K562 (cell line): ENCODE data around the gene GABRA5. TPM values are rescaled to one million over a fixed set of nuclear protein-coding genes. Genes with fewer than 3 reads are reported as not detected.
A peak's percentile ranks its signal among the peaks of the same experiment; 100 is the strongest.

Experiments used
- ATAC-seq: fragments of 200-7000 bp; cut with Tn5 transposase; 3 replicates; pipeline ENCODE4 v1.9.1; 2020; ENCODE audit warnings: moderate library complexity
- BruUV-seq: library from RNA; stranded (reverse); fragments of 400-500 nt; replicated peaks from 2 replicates; lab custom pipeline; 2021; lab: Mats Ljungman, UMichigan
- CTCF ChIA-PET: fragments of 300-600 bp; formaldehyde crosslinking; extraction: SDS; loops from one replicate; lab custom pipeline; 2021; ENCODE audit warnings: low intra/inter-chr PET ratio; lab: Yijun Ruan, JAX
- POLR2A ChIA-PET: fragments of 300-600, 350-650 bp; sonication (Branson Sonifier 250); formaldehyde crosslinking; extraction: SDS; loops from one replicate; lab custom pipeline; 2021; ENCODE audit warnings: antibody characterized with exemption, inconsistent platforms; lab: Yijun Ruan, JAX
- DNase-seq, 4 experiments: peaks; one replicate each; pipeline versions ENCODE4 v3.0.0 to v3.0.0-alpha.2; 2011 to 2018; ENCODE audit warnings: low spot score in 3 of 4, mixed read lengths in 3 of 4; ENCODE audit errors: extremely low read depth in 1 of 4
- FAIRE-seq: peaks from 2 replicates; lab custom pipeline; 2011; peaks lifted over from hg19 to GRCh38; lab: Jason Lieb, UNC
- H2AFZ ChIP-seq: 2 replicates; pipeline ENCODE4 v1.6.0; 2011; ENCODE audit warnings: low read depth, low read length, control low read depth, inconsistent platforms
- H3K27ac ChIP-seq: fragments of 200-600 bp; 3 replicates; pipeline ENCODE4 v1.8.0; 2011; ENCODE audit warnings: low read depth, mild to moderate bottlenecking, control low read depth, inconsistent platforms, low read length, moderate library complexity, mixed read lengths; ENCODE audit errors: extremely low read depth
- H3K27me3 ChIP-seq, 2 experiments: fragments of 300-600 bp in 1 of 2; 2 replicates in 1 of 2; 3 replicates in 1 of 2; pipeline versions ENCODE4 v1.6.0 to v1.8.0; 2011; ENCODE audit warnings: inconsistent platforms in 2 of 2, low read length in 2 of 2, mild to moderate bottlenecking in 1 of 2, mixed read lengths in 1 of 2, moderate library complexity in 1 of 2; ENCODE audit not compliant: control insufficient read depth in 2 of 2, insufficient read depth in 2 of 2
- H3K36me3 ChIP-seq: fragments of 300-600 bp; 3 replicates; pipeline ENCODE4 v1.8.0; 2011; ENCODE audit warnings: mild to moderate bottlenecking, low read length, inconsistent platforms; ENCODE audit not compliant: control insufficient read depth, insufficient read depth
- H3K4me1 ChIP-seq, 2 experiments: fragments of 200-600 bp in 1 of 2; replicated peaks in 1 of 2; 2 replicates in 1 of 2; 3 replicates in 1 of 2; pipeline versions ENCODE4 v1.5.1 to v1.8.0; 2011; ENCODE audit warnings: inconsistent platforms in 2 of 2, low read length in 2 of 2, mild to moderate bottlenecking in 1 of 2, mixed read lengths in 1 of 2, moderate library complexity in 1 of 2; ENCODE audit not compliant: control insufficient read depth in 2 of 2, insufficient read depth in 2 of 2
- H3K4me2 ChIP-seq: 2 replicates; pipeline ENCODE4 v1.6.1; 2011; ENCODE audit warnings: low read length, control low read depth, inconsistent platforms, mixed read lengths; ENCODE audit not compliant: insufficient read depth
- H3K4me3 ChIP-seq: fragments of 200-600 bp; sonication (generic), shearing (Covaris generic); 2 replicates; pipeline ENCODE4 v1.5.1; 2016; ENCODE audit warnings: control low read depth, inconsistent platforms
- H3K79me2 ChIP-seq: fragments of 200-600 bp; 3 replicates; pipeline ENCODE4 v1.8.0; 2011; ENCODE audit warnings: low read length, inconsistent platforms; ENCODE audit not compliant: control insufficient read depth, insufficient read depth
- H3K9ac ChIP-seq, 2 experiments: 2 replicates each; pipeline versions ENCODE4 v1.6.0 to v1.6.1; 2011; ENCODE audit warnings: low read depth in 2 of 2, low read length in 2 of 2, control low read depth in 1 of 2, inconsistent platforms in 1 of 2, mild to moderate bottlenecking in 1 of 2, mixed read lengths in 1 of 2; ENCODE audit not compliant: insufficient read depth in 1 of 2
- H3K9me1 ChIP-seq: one replicate; pipeline ENCODE4 v1.6.0; 2011; ENCODE audit warnings: inconsistent platforms, mild to moderate bottlenecking, low read length, moderate library complexity; ENCODE audit not compliant: control insufficient read depth, insufficient read depth
- H3K9me3 ChIP-seq: replicated peaks from 2 replicates; pipeline ENCODE4 v1.5.1; 2011; ENCODE audit warnings: low read depth, low read length, inconsistent platforms; ENCODE audit not compliant: control insufficient read depth, insufficient read depth
- H4K20me1 ChIP-seq: replicated peaks from 2 replicates; pipeline ENCODE4 v1.6.1; 2011; ENCODE audit warnings: low read length, inconsistent platforms, mixed read lengths; ENCODE audit not compliant: control insufficient read depth, insufficient read depth
- THAP12 ChIP-seq: fragments of 250-450 bp; sonication (Bioruptor Pico); IDR thresholded peaks from 2 replicates; pipeline ENCODE4 v1.9.0; 2021; ENCODE audit warnings: mild to moderate bottlenecking, inconsistent platforms
- TRIM28 ChIP-seq: fragments of 450-650 bp; IDR thresholded peaks from 2 replicates; pipeline ENCODE4 v1.6.1; 2017
- YY1 ChIP-seq, 3 experiments: IDR thresholded peaks; 2 replicates each; pipeline ENCODE4 v1.6.1; 2011; ENCODE audit warnings: low read length in 2 of 3, mild to moderate bottlenecking in 2 of 3, moderate library complexity in 2 of 3, borderline replicate concordance in 1 of 3, control low read depth in 1 of 3, low read depth in 1 of 3; ENCODE audit not compliant: insufficient read depth in 3 of 3, insufficient replicate concordance in 2 of 3, control insufficient read depth in 1 of 3, insufficient read length in 1 of 3; ENCODE audit errors: extremely low read depth in 1 of 3
- ZNF431 ChIP-seq: sonication (generic); formaldehyde crosslinking; IDR thresholded peaks from 2 replicates; pipeline ENCODE4 v1.8.0; 2022; ENCODE audit warnings: mild to moderate bottlenecking, missing genetic modification reagents
- ZNF583 ChIP-seq: fragments of 250-450 bp; sonication (Bioruptor Pico); IDR thresholded peaks from 2 replicates; pipeline ENCODE4 v1.4.0; 2020
- WGBS: fragments of 100-300 bp; shearing (Covaris generic); methylation state at CpG from one replicate; pipeline ENCODE4 v1.1.6; 2016; ENCODE audit warnings: low coverage, mixed read lengths; ENCODE audit not compliant: insufficient coverage; ENCODE audit errors: missing lambda C conversion rate; 5-methylcytosine and 5-hydroxymethylcytosine counted together
- in situ Hi-C: fragments of 300-500 bp; cut with MboI; formaldehyde crosslinking; loops from 4 replicates; pipeline ENCODE4 v1.15.0; 2018; ENCODE audit warnings: inconsistent platforms, mixed read lengths
- intact Hi-C: fragments of 100-400 bp; cut with micrococcal nuclease; formaldehyde crosslinking; loops from 2 replicates; pipeline ENCODE4 v1.14.2; 2022
- polyA plus RNA-seq, 8 experiments: library from polyadenylated mRNA; depleted of rRNA in 4 of 8; stranded (reverse) in 5 of 8; unstranded in 3 of 8; fragments of >200 nt; fragmentation: Nextera tagmentation in 2 of 8; fragmentation: Illumina TruSeq in 1 of 8; extraction: Ambion mirVana in 2 of 8; extraction: Trizol in 1 of 8; gene quantifications; 2 replicates each; pipeline versions ENCODE4 v1.2.1 to v1.2.3, GENCODE V29; 2011 to 2014; ENCODE audit warnings: inconsistent platforms in 1 of 8, missing spikeins in 1 of 8
- total RNA-seq, 7 experiments: library from RNA; depleted of rRNA in 6 of 7; stranded (reverse); fragments of >200 nt in 6 of 7; fragmentation: Illumina TruSeq in 2 of 7; extraction: Trizol in 2 of 7; gene quantifications; 2 replicates each; pipeline versions ENCODE4 v1.2.1 to v1.2.3, GENCODE V29; 2011 to 2021; ENCODE audit warnings: low replicate concordance in 1 of 7

GABRA5 gene
- total and polyA plus RNA-seq, 9 of the 15 experiments (the other 6 are each of a cell fraction or from before 2014, with no cell fraction given): not detected

- no TSS peak for BruUV-seq
Observed at GRCh38 chr15:26954403-26954802, 87.5 kb downstream of the GABRA5 start.

More at GRCh38 chr15:26954403-26954802, 87.5 kb downstream of the GABRA5 start:
- DNase-seq (no peak), ATAC-seq (no peak)
- Histone ChIP-seq H3K9ac (no peak overlapping the region), H2AFZ (no peak overlapping the region), H3K79me2 (no peaks in the 10 kb centered on the region), H3K27me3 (no peaks in the 10 kb centered on the region), H3K27ac (no peak overlapping the region), H3K4me2 (no peak overlapping the region)
- CTCF ChIA-PET: no interaction called here
- intact Hi-C loops (no loop called here), in situ Hi-C loops (no loop called here)
- peak; percentile 61 for TF ChIP-seq TRIM28
- no peak for TF ChIP-seq ZNF583 (CRISPR knock-in tag)
- no peak for TF ChIP-seq ZNF431 (CRISPR knock-in tag)
- TF ChIP-seq THAP12 (CRISPR knock-in tag): no peak
- TF ChIP-seq YY1 (IDR thresholded peaks at IDR 0.05; ENCODE audit: borderline replicate concordance in 1 of 3, control insufficient read depth in 1 of 3, extremely low read depth in 1 of 3, insufficient read depth in 3 of 3, insufficient read length in 1 of 3, insufficient replicate concordance in 2 of 3, low read depth in 1 of 3, low read length in 2 of 3): no peak
- TF ChIP-seq, all 486 proteins: peak for 1
- WGBS: 0% methylated on average over 2 of the region's 2 CpGs
- Histone ChIP-seq H3K9me1 (no peaks in the 10 kb centered on the region), H4K20me1 (no peaks in the 10 kb centered on the region), H3K36me3 (no peaks in the 10 kb centered on the region), H3K4me3 (no peak overlapping the region), H3K4me1 (no peaks in the 10 kb centered on the region), H3K9me3 (no peaks in the 10 kb centered on the region; the same call in 1 of the 2 replicates)
- POLR2A ChIA-PET: no interaction called here
- FAIRE-seq: no peak
